ENCODE data around the gene NUTM2A.
"Not testable (repeated sequence)": the region's sequence is repeated elsewhere in the genome, so short reads cannot be mapped to it uniquely, and the experiment has no call there.

Gene NUTM2A

GRCh38 chr10:87225148-87225547, at the start of gene NUTM2A:
Gene NUTM2A (plus strand): TSS chr10:87225448. CDS start chr10:87225831, 383 bp downstream.
- DNase-seq (ENCODE audit: low spot score): not testable (repeated sequence)

GRCh38 chr10:87177587-87177986, 47.7 kb upstream of the NUTM2A start:
- not testable (repeated sequence) for DNase-seq (ENCODE audit: low spot score)

- DNase-seq (ENCODE audit: low spot score): not testable (repeated sequence)
These were observed 40.8 kb upstream of the NUTM2A start for GRCh38 chr10:87184421-87184820.

GRCh38 chr10:87186016-87186415, 39.2 kb upstream of the NUTM2A start:
- DNase-seq (ENCODE audit: low spot score): not testable (repeated sequence)

- DNase-seq (ENCODE audit: low spot score): not testable (repeated sequence)
These were observed 37.7 kb upstream of the NUTM2A start for GRCh38 chr10:87187573-87187972.

GRCh38 chr10:87191841-87192240, 33.4 kb upstream of the NUTM2A start:
- not testable (repeated sequence) for DNase-seq (ENCODE audit: low spot score)

GRCh38 chr10:87200924-87201323, 24.3 kb upstream of the NUTM2A start:
- peak; percentile 46 for DNase-seq (ENCODE audit: low spot score)

GRCh38 chr10:87204801-87205200, 20.4 kb upstream of the NUTM2A start:
- DNase-seq (ENCODE audit: low spot score): not testable (repeated sequence)

GRCh38 chr10:87206922-87207321, 18.3 kb upstream of the NUTM2A start:
- DNase-seq (ENCODE audit: low spot score): not testable (repeated sequence)

- DNase-seq (ENCODE audit: low spot score): not testable (repeated sequence)
These were observed 14.9 kb upstream of the NUTM2A start for GRCh38 chr10:87210309-87210708.

- not testable (repeated sequence) for DNase-seq (ENCODE audit: low spot score)
These were observed 13.4 kb upstream of the NUTM2A start for GRCh38 chr10:87211848-87212247.

- DNase-seq (ENCODE audit: low spot score): not testable (repeated sequence)
These were observed 12.0 kb upstream of the NUTM2A start for GRCh38 chr10:87213150-87213765.

GRCh38 chr10:87213806-87214205, 11.4 kb upstream of the NUTM2A start:
- DNase-seq (ENCODE audit: low spot score): not testable (repeated sequence)

- DNase-seq (ENCODE audit: low spot score): not testable (repeated sequence)
These were observed 9.1 kb upstream of the NUTM2A start for GRCh38 chr10:87216120-87216519.

GRCh38 chr10:87219370-87219769, 5.9 kb upstream of the NUTM2A start:
- not testable (repeated sequence) for DNase-seq (ENCODE audit: low spot score)

GRCh38 chr10:87222789-87223188, 2.5 kb upstream of the NUTM2A start:
- not testable (repeated sequence) for DNase-seq (ENCODE audit: low spot score)

- DNase-seq (ENCODE audit: low spot score): not testable (repeated sequence)
These were observed 3.0 kb downstream of the NUTM2A start for GRCh38 chr10:87228247-87228646.

GRCh38 chr10:87229211-87229610, 4.0 kb downstream of the NUTM2A start:
- not testable (repeated sequence) for DNase-seq (ENCODE audit: low spot score)

GRCh38 chr10:87234854-87235253, 9.6 kb downstream of the NUTM2A start:
- not testable (repeated sequence) for DNase-seq (ENCODE audit: low spot score)

- not testable (repeated sequence) for DNase-seq (ENCODE audit: low spot score)
These were observed 12.0 kb downstream of the NUTM2A start for GRCh38 chr10:87237244-87237643.

- not testable (repeated sequence) for DNase-seq (ENCODE audit: low spot score)
These were observed 14.1 kb downstream of the NUTM2A start for GRCh38 chr10:87239346-87239808.

- not testable (repeated sequence) for DNase-seq (ENCODE audit: low spot score)
These were observed 16.9 kb downstream of the NUTM2A start for GRCh38 chr10:87242192-87242591.

GRCh38 chr10:87247335-87247734, 22.1 kb downstream of the NUTM2A start:
- not testable (repeated sequence) for DNase-seq (ENCODE audit: low spot score)

All from CD4-positive, alpha-beta T cell treated with Interleukin-6 at 100 ng/mL for 8 hours (primary cell).